HG03039 (cell line): ENCODE data around the gene TMEM131.
"Not testable (repeated sequence)": the region's sequence is repeated elsewhere in the genome, so short reads cannot be mapped to it uniquely, and the experiment has no call there.

Experiments
- ATAC-seq: cut with Tn5 transposase; IDR thresholded peaks from one replicate; pipeline ENCODE4 v1.9.1; 2021; ENCODE audit warnings: mild to moderate bottlenecking, moderate library complexity; ENCODE audit not compliant: unreplicated experiment

Gene TMEM131

DNA sequence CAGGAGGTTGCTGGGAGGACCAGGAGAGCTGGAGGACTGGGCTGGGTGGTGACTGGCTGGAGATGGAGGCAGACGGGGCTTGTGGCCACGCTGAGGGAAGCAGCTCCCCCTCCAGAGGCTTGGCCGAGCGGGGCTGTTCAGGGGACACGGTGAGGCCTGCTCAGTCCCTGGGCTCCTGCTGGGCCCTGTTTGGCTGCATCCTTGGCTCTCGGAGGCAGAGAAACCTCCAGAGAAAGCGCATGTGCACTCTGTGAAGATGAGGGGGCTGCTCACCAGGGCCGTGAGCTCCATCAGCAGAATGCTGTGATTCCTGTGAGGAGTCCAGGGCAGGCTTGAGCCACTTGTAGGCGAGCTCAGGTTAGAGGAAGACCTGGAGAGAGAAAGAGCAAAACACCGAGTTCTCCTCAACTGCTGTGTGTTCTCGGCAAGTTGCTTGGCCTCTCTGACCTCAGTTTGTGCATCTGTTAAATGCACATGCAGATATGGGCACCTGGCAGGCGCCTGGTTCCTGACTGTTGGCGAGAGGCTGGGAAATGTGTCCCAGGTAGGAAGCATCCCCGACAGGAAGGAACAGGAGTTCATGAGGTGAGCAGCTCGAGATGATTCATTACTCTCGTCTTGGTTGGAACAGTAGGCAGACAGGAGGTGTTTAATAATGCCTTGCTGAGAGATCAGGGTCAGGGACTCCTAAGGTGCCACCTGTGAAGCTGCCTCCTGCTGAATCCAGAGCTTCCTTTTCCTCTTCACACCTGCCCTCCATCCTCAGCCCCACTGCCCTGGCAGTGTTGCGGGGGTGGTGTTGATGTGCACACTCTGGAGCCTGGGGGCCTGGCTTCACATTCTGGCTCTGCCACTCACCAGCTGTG is 281.4 kb downstream of the TMEM131 start:
- ATAC-seq, result no peak

DNA sequence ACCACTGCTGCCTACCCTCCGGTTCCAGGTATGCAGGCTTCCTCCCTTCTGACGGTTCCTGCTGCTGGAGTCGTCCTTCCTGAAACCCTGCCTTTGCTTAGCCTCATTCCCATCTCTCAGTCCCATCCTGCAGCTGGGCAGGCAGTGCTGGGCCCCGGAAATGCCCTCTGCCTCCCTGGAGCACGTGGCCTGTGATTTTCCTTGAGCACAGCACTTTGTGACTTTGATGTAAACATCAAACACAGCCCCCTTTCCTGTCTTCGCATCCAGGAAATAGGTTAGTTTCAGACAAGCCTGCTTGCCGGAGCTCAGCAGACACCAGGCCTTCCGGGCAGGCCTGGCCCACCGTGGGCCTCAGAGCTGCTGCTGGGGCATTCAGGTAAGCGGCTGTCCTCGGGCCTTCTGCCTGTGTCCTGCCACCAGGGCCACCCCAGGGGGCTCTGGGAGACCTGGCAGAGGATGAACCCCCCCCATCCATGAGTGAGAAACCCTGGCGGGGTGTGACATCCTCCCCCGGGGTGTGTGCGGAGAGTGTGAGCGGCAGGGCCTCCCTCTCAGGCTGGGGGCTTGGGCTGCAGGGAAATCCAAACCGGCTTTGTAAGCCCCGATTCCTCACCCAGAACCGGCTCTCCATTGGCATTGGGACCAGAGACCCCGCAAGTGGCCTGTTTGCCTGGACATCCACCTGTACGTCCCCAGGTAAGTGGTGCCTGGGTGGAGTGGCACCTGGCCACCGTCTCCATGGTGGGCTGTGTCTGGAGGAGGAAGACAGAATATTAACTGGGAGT is 282.3 kb downstream of the TMEM131 start, which contains the start of gene ZAP70:
Gene ZAP70, plus strand, starts transcription at position 281 of the 788 bp plus-strand sequence. CDS start 10,461 bp downstream, outside the sequence.
- no peak for ATAC-seq

DNA sequence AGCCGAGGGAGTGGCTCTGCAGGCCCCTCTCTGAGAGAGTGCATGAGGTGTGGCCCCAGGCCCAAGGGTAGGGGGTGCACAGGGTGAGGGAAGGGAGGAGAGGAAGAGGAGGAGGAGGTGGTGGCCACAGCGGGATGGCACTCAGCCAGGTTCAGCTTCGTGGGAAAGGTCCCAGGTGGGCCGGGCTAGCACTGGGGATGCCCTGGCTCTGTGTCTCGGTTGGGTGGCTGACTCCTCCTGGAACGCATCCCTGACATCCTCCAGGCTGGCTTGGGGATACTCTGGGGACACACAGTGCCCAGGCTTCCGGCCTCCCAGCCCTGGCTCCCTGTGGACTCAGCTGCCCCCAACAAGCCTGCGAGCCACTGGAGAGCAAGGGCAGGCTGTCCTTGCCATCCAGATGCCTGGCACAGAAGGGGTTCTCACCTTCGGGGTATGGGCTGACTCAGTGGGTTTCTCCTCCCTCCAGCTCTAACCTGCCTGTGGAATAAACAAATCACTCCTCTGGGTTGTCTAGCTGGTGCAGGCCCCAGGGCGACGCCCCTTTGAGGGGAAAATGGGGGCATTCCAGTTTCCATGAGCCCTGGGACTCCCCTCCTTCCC is 283.0 kb downstream of the TMEM131 start:
- no peak for ATAC-seq

DNA sequence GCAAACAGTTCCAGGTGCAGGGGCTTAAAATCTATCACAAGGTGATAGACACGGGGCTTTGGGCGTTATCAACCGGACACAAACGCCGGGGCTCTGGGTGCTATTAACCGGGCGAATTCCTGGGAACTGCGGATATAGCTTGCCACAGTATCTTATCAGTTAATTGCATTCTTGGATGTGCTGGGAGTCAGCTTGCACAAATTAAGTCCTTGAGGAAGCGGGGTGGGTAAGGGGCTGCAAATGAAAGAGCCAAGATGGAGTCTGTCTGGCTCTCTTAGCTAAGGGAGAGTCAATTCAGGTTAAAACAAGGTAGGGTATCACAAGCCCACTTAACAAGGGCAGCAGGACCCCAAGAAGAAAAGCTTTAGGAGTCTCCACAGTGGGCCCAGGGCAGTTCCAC is 283.6 kb downstream of the TMEM131 start:
- not testable (repeated sequence) for ATAC-seq

DNA sequence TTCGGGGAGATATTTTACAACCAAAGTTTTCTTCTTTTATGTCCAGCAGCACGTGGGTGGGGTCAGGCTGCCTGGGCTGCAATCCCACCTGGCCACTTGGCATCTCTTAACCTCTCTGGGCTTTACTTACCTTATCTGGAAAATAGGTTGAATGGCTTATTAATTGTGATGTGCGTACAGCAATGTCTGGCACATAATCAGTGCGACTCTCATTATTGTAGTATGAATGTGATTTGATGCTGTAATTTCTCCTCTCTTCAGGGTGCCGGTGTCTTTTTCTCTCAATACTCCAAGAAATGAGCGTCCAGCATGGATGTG is 284.4 kb downstream of the TMEM131 start:
- ATAC-seq, result no peak

DNA sequence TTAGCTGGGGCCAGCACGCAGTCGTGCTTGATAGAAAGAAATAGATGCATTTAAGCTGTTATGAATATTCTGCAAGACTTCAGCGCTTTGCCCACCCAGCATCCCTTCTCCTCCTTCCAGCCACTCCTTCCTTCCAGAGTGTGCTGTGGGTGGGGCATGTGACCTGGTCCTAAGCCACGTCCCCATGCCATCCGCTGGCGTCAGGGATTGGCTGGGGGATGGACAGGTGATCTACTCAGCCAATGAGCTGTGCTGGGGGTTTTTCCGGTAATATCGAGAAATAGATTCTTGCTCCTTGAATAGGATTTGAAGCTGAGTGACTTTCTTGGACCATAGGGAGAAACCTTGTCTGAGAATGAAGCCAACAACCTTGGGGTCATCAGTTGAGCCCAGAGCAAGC is 287.1 kb downstream of the TMEM131 start:
- ATAC-seq, result no peak

DNA sequence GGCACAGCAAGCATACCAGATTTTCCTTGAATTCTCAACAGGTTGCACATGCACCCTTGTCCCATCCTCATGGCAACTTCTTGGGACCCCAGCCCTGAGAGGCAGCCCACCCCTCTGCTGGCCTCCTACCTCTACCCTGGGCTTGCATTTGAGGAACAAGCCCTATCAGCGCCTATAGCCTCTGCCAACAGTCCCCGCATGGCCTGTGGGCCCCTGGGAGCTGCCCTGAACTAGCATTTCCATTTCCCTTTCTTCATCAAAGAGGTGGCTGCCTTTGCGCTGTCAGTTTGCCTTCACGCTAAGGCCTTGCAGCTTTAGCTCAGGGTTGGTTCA is 287.7 kb downstream of the TMEM131 start:
- no peak for ATAC-seq

DNA sequence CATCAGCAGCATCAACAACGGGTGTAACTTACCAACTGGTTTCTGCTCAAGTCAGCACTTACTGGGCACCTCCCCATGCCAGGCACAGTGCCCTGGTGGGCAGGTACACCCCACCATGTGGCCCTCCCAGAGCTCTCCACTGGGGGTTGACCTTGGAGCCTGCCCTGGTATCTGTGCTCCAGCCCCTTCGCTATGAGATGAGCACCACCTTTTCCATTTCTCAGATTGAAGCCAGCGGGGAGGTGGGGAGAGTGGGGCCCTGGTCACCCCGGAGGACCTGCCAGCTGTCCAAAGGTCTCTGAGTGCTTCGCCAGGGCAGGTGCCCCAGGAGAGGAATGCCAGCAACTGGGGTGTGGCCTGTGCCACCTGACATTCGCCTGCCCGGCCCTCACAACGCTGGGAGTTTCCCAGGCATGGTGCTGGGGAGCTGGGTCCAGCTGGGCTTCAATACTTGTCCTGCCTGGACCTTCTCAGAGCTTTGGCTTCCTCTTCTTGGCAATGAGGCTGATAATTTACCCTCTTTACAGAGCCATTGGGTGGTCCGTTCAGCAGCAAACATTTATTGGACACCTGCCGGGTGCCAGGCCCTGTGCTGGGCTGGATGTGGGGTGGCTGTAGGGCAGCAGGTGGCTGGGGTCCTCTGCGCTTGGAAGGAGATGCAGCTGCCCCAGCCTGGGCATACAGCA is 288.2 kb downstream of the TMEM131 start:
- ATAC-seq, result no peak

DNA sequence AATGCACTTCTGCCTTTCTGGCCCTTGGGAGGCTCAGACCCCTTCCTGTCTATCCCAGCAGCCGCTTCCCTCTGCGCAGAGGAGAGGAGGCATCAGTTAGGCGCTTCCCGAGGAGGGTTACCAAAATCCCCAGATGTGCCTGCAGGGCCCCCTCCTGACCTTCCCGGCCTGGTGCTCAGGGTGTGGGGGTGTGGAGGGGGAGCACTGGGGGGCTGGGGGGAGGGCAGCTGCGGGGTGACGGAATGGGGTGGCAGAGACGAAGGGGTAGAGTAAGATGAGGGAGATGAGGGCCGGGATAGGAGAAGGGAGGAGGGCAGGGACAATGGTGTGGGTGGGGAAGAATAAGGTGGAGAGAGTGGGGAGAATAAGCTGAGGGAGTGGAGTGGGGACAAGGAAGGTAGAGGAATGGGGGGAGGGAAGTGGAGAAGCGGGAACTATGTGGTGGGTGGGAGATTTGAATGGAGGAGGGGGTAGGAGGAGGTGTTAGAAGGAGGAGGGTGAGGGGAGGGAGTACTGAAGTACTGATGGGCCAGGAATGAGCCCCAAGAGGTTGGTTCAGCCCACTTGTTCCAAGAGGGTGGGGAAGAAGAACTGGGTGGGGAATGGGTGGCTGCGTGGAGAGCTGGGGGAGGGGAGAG is 288.9 kb downstream of the TMEM131 start:
- no peak for ATAC-seq
